SU-DHL-6 (cell line): Measurements from ENCODE around the gene MDP1.

Experiments
- CTCF ChIP-seq: fragments of 200-600 bp; sonication (generic); IDR thresholded peaks from one replicate; pipeline ENCODE4 v1.5.1; 2017; ENCODE audit warnings: antibody characterized with exemption, mild to moderate bottlenecking, low read length, moderate library complexity; ENCODE audit not compliant: insufficient read depth, poor library complexity, severe bottlenecking
- EZH2phosphoT487 ChIP-seq: fragments of 200-600 bp; sonication (generic), shearing (Covaris generic); conservative IDR thresholded peaks from 2 replicates; pipeline ENCODE4 v1.6.1; 2018; ENCODE audit warnings: mild to moderate bottlenecking, antibody characterized with exemption, low read length, moderate library complexity, mixed read lengths

DNA sequence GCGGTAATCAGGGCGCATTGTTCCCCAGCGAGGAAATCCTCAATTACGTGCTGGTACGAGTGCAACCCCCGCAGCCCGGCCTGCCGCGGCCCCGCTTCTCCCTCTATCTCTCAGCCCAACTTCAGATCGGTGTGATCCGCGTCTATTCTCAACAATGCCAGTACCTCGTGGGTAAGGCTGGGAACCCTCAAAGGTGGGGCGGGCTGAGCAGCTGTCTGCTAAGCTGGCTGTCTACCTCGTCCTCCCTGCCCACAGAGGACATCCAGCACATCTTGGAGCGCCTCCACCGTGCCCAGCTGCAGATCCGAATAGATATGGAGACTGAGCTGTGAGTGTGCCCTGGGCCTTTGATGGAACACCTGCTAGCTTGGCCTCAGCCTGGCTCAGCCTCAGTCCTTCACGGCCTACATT lies 43.0 kb downstream of the MDP1 start:
- no peak for TF ChIP-seq CTCF
- no peak for TF ChIP-seq EZH2phosphoT487
